HepG2 (cell line): ENCODE measurements around the gene IPPK. TPM values are rescaled to one million over a fixed set of nuclear protein-coding genes. Genes with fewer than 3 reads are reported as not detected.

Source experiments
- ATAC-seq: fragments of 200-7000 bp; cut with Tn5 transposase; 3 replicates; pipeline ENCODE4 v1.9.1; 2020; ENCODE audit warnings: mild to moderate bottlenecking, moderate library complexity
- BruUV-seq: library from RNA; stranded (reverse); fragments of 400-500 nt; replicated peaks from 2 replicates; lab custom pipeline; 2021; lab: Mats Ljungman, UMichigan
- CTCF ChIA-PET: fragments of 300-600 bp; formaldehyde crosslinking; extraction: SDS; loops from one replicate; lab custom pipeline; 2021; ENCODE audit warnings: low total read pairs, inconsistent platforms, low intra/inter-chr PET ratio; lab: Yijun Ruan, JAX
- POLR2A ChIA-PET: fragments of 350-600 bp; sonication (Branson Sonifier 250); formaldehyde crosslinking; loops from one replicate; lab custom pipeline; 2020; ENCODE audit warnings: antibody characterized with exemption, inconsistent platforms; lab: Yijun Ruan, JAX
- DNase-seq: peaks from one replicate; pipeline ENCODE4 v3.0.0-alpha.2; 2015; ENCODE audit warnings: low spot score
- FAIRE-seq: peaks from 3 replicates; lab custom pipeline; 2011; peaks lifted over from hg19 to GRCh38; lab: Jason Lieb, UNC
- H2AFZ ChIP-seq: one replicate; pipeline ENCODE4 v1.6.1; 2011; ENCODE audit warnings: low read length, inconsistent platforms
- H3K27ac ChIP-seq: fragments of 300-600 bp; 3 replicates; pipeline ENCODE4 v1.8.0; 2011; ENCODE audit warnings: mixed run types, mild to moderate bottlenecking, mixed read lengths, low read length, inconsistent platforms; ENCODE audit not compliant: insufficient read depth; ENCODE audit errors: extremely low read length
- H3K27me3 ChIP-seq, 2 experiments: fragments of 200-600 bp in 1 of 2; 2 replicates in 1 of 2; 3 replicates in 1 of 2; pipeline versions ENCODE4 v1.6.0 to v1.8.0; 2011; ENCODE audit warnings: low read length in 2 of 2, mild to moderate bottlenecking in 2 of 2, moderate library complexity in 2 of 2, inconsistent platforms in 1 of 2; ENCODE audit not compliant: insufficient read depth in 2 of 2, control insufficient read depth in 1 of 2
- H3K36me3 ChIP-seq, 2 experiments: fragments of 200-600 bp in 1 of 2; replicated peaks in 1 of 2; 2 replicates in 1 of 2; 3 replicates in 1 of 2; pipeline versions ENCODE4 v1.5.1 to v1.8.0; 2011; ENCODE audit warnings: low read length in 2 of 2, inconsistent platforms in 1 of 2; ENCODE audit not compliant: insufficient read depth in 2 of 2, control insufficient read depth in 1 of 2
- H3K4me1 ChIP-seq: 2 replicates; pipeline ENCODE4 v1.5.1; 2012; ENCODE audit warnings: low read length, inconsistent platforms; ENCODE audit not compliant: insufficient read depth
- H3K4me2 ChIP-seq: 2 replicates; pipeline ENCODE4 v1.6.0; 2011; ENCODE audit warnings: low read depth, low read length, inconsistent platforms
- H3K4me3 ChIP-seq, 3 experiments: fragments of 200-600 bp in 1 of 3; sonication (generic), shearing (Covaris generic) in 1 of 3; replicated peaks in 1 of 3; 2 replicates each; pipeline ENCODE4 v1.5.1; 2011 to 2016; ENCODE audit warnings: low read length in 3 of 3, inconsistent platforms in 2 of 3, low read depth in 2 of 3, mild to moderate bottlenecking in 2 of 3, control low read depth in 1 of 3, mixed read lengths in 1 of 3; ENCODE audit not compliant: insufficient read depth in 1 of 3
- H3K79me2 ChIP-seq: one replicate; pipeline ENCODE4 v1.6.1; 2011; ENCODE audit warnings: low read length, inconsistent platforms; ENCODE audit not compliant: insufficient read depth
- H3K9ac ChIP-seq: 2 replicates; pipeline ENCODE4 v1.6.0; 2011; ENCODE audit warnings: mild to moderate bottlenecking, low read depth, low read length, inconsistent platforms; ENCODE audit not compliant: insufficient read depth
- H3K9me3 ChIP-seq: 2 replicates; pipeline ENCODE4 v1.5.1; 2012; ENCODE audit warnings: mild to moderate bottlenecking, low read length
- H4K20me1 ChIP-seq: 2 replicates; pipeline ENCODE4 v1.6.0; 2011; ENCODE audit warnings: inconsistent platforms, mild to moderate bottlenecking, low read length, moderate library complexity; ENCODE audit not compliant: insufficient read depth
- CERS6 ChIP-seq: sonication (generic); formaldehyde crosslinking; IDR thresholded peaks from 2 replicates; pipeline ENCODE4 v1.5.0; 2020; ENCODE audit warnings: missing genetic modification reagents
- FOSL2 ChIP-seq: sonication (generic); formaldehyde crosslinking; IDR thresholded peaks from 2 replicates; pipeline ENCODE4 v1.4.0; 2020; ENCODE audit warnings: missing genetic modification reagents
- GATA4 ChIP-seq: sonication (generic); IDR thresholded peaks from 2 replicates; pipeline ENCODE4 v1.6.1; 2016; ENCODE audit warnings: antibody characterized with exemption, low read depth, borderline replicate concordance
- POLR2G ChIP-seq: fragments of 200-400 bp; formaldehyde crosslinking; IDR thresholded peaks from 2 replicates; pipeline ENCODE4 v1.6.1; 2018; ENCODE audit warnings: mild to moderate bottlenecking, low read depth, low read length, moderate library complexity
- PRDM4 ChIP-seq: sonication (generic); formaldehyde crosslinking; IDR thresholded peaks from 2 replicates; pipeline ENCODE4 v1.9.0; 2021; ENCODE audit warnings: missing genetic modification reagents, borderline replicate concordance
- SATB2 ChIP-seq: sonication (generic); formaldehyde crosslinking; IDR thresholded peaks from 2 replicates; pipeline ENCODE4 v1.5.0; 2020; ENCODE audit warnings: missing genetic modification reagents
- SMAD3 ChIP-seq: sonication (generic); formaldehyde crosslinking; IDR thresholded peaks from 2 replicates; pipeline ENCODE4 v1.4.0; 2020; ENCODE audit warnings: missing genetic modification reagents
- SRY ChIP-seq: sonication (generic); formaldehyde crosslinking; IDR thresholded peaks from 2 replicates; pipeline ENCODE4 v1.8.0; 2022; ENCODE audit warnings: mild to moderate bottlenecking, missing genetic modification reagents
- SSRP1 ChIP-seq: IDR thresholded peaks from 2 replicates; pipeline ENCODE4 v1.6.1; 2016; ENCODE audit warnings: control low read depth
- ZBTB33 ChIP-seq: sonication (generic); formaldehyde crosslinking; IDR thresholded peaks from 2 replicates; pipeline ENCODE4 v1.4.0; 2020; ENCODE audit warnings: missing genetic modification reagents
- ZFP36 ChIP-seq: fragments of 150-350 bp; IDR thresholded peaks from 2 replicates; pipeline ENCODE4 v1.6.1; 2018; ENCODE audit warnings: borderline replicate concordance, low read length, low read depth; ENCODE audit not compliant: partially characterized antibody
- ZNF138 ChIP-seq: sonication (generic); formaldehyde crosslinking; IDR thresholded peaks from 2 replicates; pipeline ENCODE4 v1.5.0; 2020; ENCODE audit warnings: mild to moderate bottlenecking, low read depth, missing genetic modification reagents
- ZNF143 ChIP-seq: sonication (generic); formaldehyde crosslinking; IDR thresholded peaks from 2 replicates; pipeline ENCODE4 v1.4.0; 2020; ENCODE audit warnings: missing genetic modification reagents
- ZNF839 ChIP-seq: sonication (generic); formaldehyde crosslinking; IDR thresholded peaks from 2 replicates; pipeline ENCODE4 v1.4.0; 2020; ENCODE audit warnings: missing genetic modification reagents, mild to moderate bottlenecking, borderline replicate concordance
- WGBS: methylation state at CpG from one replicate; pipeline ENCODE4 v1.1.6; 2017; ENCODE audit warnings: low lambda C conversion rate; 5-methylcytosine and 5-hydroxymethylcytosine counted together
- in situ Hi-C: cut with HindIII; loops from 2 replicates; pipeline ENCODE4 v1.10.0; 2017; ENCODE audit warnings: low pct_unique_long_range_greater_than_20kb; ENCODE audit not compliant: extremely low pct_ligation_motif_present
- intact Hi-C: fragments of 100-400 bp; cut with micrococcal nuclease; formaldehyde crosslinking; loops from one replicate; pipeline ENCODE4 v1.10.0; 2022; ENCODE audit not compliant: unreplicated experiment
- polyA plus RNA-seq, 8 experiments: library from polyadenylated mRNA; depleted of rRNA in 3 of 8; stranded (reverse) in 7 of 8; unstranded in 1 of 8; fragments of >200 nt; fragmentation: Illumina TruSeq in 4 of 8; extraction: Trizol in 4 of 8; gene quantifications; 2 replicates each; pipeline versions ENCODE4 v1.2.1 to v1.2.3, GENCODE V29; 2011 to 2016; ENCODE audit warnings: low read depth in 4 of 8, missing spikeins in 1 of 8, mixed read lengths in 1 of 8; ENCODE audit not compliant: insufficient read depth in 1 of 8
- total RNA-seq, 5 experiments: library from RNA; depleted of rRNA; stranded (reverse); fragments of >200 nt; fragmentation: Illumina TruSeq; extraction: Trizol; gene quantifications; 2 replicates each; pipeline ENCODE4 v1.2.3, GENCODE V29; 2016; ENCODE audit warnings: low read depth in 1 of 5
- TF ChIP-seq, protein P1 (sequence below): IDR thresholded peaks from 2 replicates; pipeline ENCODE4 v1.6.1; 2016; ENCODE audit warnings: low read depth, control low read depth
- TF ChIP-seq, protein P2 (sequence below): sonication (generic); formaldehyde crosslinking; IDR thresholded peaks from 2 replicates; pipeline ENCODE4 v1.4.0; 2020; ENCODE audit warnings: missing genetic modification reagents, borderline replicate concordance

IPPK gene
- total and polyA plus RNA-seq, 2 of the 13 experiments (the other 11 are each of a cell fraction or from before 2014, with no cell fraction given): 9.9 to 14.1 TPM

DNA sequence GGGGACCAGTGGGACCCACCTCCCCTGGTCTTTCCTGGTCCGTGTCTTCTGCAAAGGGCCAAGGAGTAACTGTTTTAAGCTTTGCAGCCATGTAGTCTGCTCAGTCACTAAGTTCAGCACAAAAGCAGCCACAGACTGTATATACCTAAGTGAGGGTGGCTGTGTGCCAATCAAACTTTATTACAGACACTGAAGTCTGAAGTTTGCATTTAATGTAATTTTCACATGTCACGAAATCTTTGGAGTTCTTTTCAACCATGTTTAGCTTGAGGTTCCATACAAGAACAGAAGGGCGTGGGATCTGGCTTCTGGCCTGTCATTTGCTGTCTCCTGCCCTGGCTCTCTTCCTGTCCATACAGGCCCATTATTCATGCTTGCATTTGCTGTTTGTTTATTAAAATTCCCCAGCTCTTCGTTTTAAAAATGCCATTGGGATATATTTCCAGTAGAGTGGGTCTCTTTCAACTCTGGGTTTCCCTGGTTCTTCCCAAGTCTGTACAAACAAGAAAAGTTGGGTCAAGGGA is 69.9 kb downstream of the IPPK start:
- in situ Hi-C loops (no loop called here), intact Hi-C loops (no loop called here)
- no peak overlapping the region for H3K9ac ChIP-seq
- no peak overlapping the region for H3K4me2 ChIP-seq
- no peaks in the 10 kb centered on the region for H3K79me2 ChIP-seq
- H3K4me1 ChIP-seq: peaks cover 57% of the 10 kb centered on the region
- ATAC-seq: no peak
- no peaks in the 10 kb centered on the region for H3K36me3 ChIP-seq
- no peak for FAIRE-seq
- no peaks in the 10 kb centered on the region for H3K27me3 ChIP-seq
- H3K27ac ChIP-seq: no peak overlapping the region
- no TSS peak for BruUV-seq
- no peaks in the 10 kb centered on the region for H3K9me3 ChIP-seq
- no peak overlapping the region for H3K4me3 ChIP-seq
- no peak overlapping the region for H2AFZ ChIP-seq
- H4K20me1 ChIP-seq: no peaks in the 10 kb centered on the region
- WGBS: 86% methylated on average over 4 of the region's 4 CpGs
- DNase-seq: no peak
- ChIA-PET POLR2A (no interaction called here), CTCF (no interaction called here)
- TF ChIP-seq SATB2 (CRISPR knock-in tag): no peak
- no peak for TF ChIP-seq ZNF143 (CRISPR knock-in tag)
- TF ChIP-seq, protein P1, sequence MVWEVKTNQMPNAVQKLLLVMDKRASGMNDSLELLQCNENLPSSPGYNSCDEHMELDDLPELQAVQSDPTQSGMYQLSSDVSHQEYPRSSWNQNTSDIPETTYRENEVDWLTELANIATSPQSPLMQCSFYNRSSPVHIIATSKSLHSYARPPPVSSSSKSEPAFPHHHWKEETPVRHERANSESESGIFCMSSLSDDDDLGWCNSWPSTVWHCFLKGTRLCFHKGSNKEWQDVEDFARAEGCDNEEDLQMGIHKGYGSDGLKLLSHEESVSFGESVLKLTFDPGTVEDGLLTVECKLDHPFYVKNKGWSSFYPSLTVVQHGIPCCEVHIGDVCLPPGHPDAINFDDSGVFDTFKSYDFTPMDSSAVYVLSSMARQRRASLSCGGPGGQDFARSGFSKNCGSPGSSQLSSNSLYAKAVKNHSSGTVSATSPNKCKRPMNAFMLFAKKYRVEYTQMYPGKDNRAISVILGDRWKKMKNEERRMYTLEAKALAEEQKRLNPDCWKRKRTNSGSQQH: no peak
- TF ChIP-seq SSRP1 (CRISPR knock-in tag): no peak
- TF ChIP-seq GATA4: no peak
- TF ChIP-seq, protein P2, sequence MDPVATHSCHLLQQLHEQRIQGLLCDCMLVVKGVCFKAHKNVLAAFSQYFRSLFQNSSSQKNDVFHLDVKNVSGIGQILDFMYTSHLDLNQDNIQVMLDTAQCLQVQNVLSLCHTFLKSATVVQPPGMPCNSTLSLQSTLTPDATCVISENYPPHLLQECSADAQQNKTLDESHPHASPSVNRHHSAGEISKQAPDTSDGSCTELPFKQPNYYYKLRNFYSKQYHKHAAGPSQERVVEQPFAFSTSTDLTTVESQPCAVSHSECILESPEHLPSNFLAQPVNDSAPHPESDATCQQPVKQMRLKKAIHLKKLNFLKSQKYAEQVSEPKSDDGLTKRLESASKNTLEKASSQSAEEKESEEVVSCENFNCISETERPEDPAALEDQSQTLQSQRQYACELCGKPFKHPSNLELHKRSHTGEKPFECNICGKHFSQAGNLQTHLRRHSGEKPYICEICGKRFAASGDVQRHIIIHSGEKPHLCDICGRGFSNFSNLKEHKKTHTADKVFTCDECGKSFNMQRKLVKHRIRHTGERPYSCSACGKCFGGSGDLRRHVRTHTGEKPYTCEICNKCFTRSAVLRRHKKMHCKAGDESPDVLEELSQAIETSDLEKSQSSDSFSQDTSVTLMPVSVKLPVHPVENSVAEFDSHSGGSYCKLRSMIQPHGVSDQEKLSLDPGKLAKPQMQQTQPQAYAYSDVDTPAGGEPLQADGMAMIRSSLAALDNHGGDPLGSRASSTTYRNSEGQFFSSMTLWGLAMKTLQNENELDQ (CRISPR knock-in tag): no peak
- TF ChIP-seq POLR2G: no peak
- no peak for TF ChIP-seq CERS6 (CRISPR knock-in tag)
- TF ChIP-seq ZBTB33 (CRISPR knock-in tag): no peak
- no peak for TF ChIP-seq ZFP36
- TF ChIP-seq FOSL2: no peak
- no peak for TF ChIP-seq SRY (CRISPR knock-in tag)
- no peak for TF ChIP-seq SMAD3 (CRISPR knock-in tag)
- TF ChIP-seq ZNF839: no peak
- no peak for TF ChIP-seq PRDM4
- no peak for TF ChIP-seq ZNF138 (CRISPR knock-in tag)
